NB4 (cell line): ENCODE data around the gene HS6ST1.

ENCODE experiments used
- DNase-seq: peaks from one replicate; pipeline ENCODE4 v3.0.0; 2010; ENCODE audit warnings: low read depth
- H3K4me3 ChIP-seq: one replicate; pipeline ENCODE4 v1.5.1; 2011; ENCODE audit warnings: mild to moderate bottlenecking, low read depth, low read length, moderate library complexity
- MAX ChIP-seq: IDR thresholded peaks from 2 replicates; pipeline ENCODE4 v1.6.1; 2011; ENCODE audit warnings: low read depth, low read length
- MYC ChIP-seq: IDR thresholded peaks from 2 replicates; pipeline ENCODE4 v1.6.1; 2011; ENCODE audit warnings: low read depth, low read length
- POLR2A ChIP-seq: IDR thresholded peaks from 2 replicates; pipeline ENCODE4 v1.6.1; 2011; ENCODE audit warnings: mild to moderate bottlenecking; ENCODE audit not compliant: insufficient read length; ENCODE audit errors: extremely low read depth
- TF ChIP-seq, protein P1 (sequence below): IDR thresholded peaks from one replicate; pipeline ENCODE4 v1.5.1; 2012; ENCODE audit warnings: low read depth, low read length

Gene HS6ST1

DNA sequence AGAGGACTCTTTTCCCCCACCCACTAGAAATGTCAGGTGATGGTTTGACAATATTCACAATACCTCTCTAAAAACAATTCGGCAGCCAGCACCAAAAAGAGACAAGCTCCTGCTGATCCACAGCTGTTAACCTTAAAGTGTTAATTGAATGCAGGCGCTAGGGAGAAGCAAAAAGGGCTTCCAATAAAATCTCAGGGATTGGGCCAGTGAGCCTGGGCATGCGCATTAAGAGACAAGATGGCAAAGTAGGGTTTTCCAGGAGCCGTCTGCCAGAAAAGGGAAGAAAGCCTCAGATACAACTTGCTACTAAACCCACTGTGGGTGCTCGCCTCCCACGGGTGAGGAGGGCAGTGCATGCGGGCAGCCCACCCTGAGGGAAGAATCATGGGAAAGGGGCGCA, 98.8 kb downstream of the HS6ST1 start:
- no peak for DNase-seq
- H3K4me3 ChIP-seq, result no peak overlapping the region
- TF ChIP-seq, protein P1, sequence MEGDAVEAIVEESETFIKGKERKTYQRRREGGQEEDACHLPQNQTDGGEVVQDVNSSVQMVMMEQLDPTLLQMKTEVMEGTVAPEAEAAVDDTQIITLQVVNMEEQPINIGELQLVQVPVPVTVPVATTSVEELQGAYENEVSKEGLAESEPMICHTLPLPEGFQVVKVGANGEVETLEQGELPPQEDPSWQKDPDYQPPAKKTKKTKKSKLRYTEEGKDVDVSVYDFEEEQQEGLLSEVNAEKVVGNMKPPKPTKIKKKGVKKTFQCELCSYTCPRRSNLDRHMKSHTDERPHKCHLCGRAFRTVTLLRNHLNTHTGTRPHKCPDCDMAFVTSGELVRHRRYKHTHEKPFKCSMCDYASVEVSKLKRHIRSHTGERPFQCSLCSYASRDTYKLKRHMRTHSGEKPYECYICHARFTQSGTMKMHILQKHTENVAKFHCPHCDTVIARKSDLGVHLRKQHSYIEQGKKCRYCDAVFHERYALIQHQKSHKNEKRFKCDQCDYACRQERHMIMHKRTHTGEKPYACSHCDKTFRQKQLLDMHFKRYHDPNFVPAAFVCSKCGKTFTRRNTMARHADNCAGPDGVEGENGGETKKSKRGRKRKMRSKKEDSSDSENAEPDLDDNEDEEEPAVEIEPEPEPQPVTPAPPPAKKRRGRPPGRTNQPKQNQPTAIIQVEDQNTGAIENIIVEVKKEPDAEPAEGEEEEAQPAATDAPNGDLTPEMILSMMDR, result no peak
- TF ChIP-seq MYC, result no peak
- TF ChIP-seq POLR2A, result no peak
- TF ChIP-seq MAX, result no peak

DNA sequence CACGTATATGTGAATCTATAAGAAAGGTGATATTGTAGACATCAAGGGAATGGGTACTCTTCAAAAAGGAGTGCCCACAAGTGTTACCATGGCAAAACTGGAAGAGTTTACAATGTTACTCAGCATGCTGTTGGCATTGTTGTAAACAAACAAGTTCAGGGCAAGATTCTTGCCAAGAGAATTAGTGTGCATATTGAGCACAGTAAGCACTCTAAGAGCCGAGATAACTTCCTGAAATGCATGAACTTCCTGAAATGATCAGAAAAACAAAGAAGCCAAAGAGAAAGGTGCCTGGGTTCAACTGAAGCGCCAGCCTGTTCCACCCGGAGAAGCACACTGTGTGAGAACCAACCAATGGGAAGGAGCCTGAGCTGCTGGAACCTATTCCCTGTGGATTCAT, 101.0 kb downstream of the HS6ST1 start:
- no peak overlapping the region for H3K4me3 ChIP-seq

DNA sequence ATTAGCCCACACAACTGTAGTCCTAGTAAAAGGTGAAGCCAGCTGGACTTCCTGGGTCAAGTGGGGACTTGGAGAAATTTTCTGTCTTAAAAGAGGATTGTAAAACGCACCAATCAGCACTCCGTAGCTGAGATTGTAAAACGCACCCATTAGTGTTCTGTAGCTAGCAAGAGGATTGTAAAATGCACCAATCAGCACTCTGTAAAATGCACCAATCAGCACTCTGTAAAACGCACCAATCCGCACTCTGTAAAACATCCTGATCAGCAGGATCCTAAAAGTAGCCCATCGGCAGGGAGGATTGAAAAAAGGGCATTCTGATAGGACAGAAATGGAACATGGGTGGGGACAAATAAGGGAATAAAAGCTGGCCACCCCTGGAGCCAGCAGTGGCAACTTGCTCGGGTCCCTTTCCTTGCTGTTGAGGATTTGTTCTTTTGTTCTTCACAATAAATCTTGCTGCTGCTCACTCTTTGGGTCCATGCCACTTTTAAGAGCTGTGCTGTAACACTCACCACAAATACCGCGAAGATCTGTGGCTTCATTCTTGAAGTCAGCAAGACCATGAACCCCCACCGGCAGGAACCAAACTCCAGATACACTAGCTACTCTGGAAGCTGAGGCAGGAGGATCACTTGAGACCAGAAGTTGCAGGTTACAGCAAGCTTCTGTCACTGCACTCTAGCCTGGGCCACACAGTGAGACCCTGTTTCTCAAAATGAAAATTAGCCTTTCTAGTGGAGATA, 102.6 kb downstream of the HS6ST1 start:
- TF ChIP-seq, protein P1, result no peak
- no peak for TF ChIP-seq POLR2A
- no peak for TF ChIP-seq MAX
- no peak for TF ChIP-seq MYC
- DNase-seq, result peak; percentile 39

More for the DNA sequence above, 101.0 kb downstream of the HS6ST1 start:
- no peak for TF ChIP-seq MYC
- TF ChIP-seq, protein P1, result no peak
- TF ChIP-seq POLR2A, result no peak
- TF ChIP-seq MAX, result no peak
- peak; percentile 32 for DNase-seq

More for the DNA sequence above, 102.6 kb downstream of the HS6ST1 start:
- H3K4me3 ChIP-seq, result no peak overlapping the region
